ENCODE data around the gene RBM43. TPM values are rescaled to one million over a fixed set of nuclear protein-coding genes. Genes with fewer than 3 reads are reported as not detected.
"Not testable (repeated sequence)": the region's sequence is repeated elsewhere in the genome, so short reads cannot be mapped to it uniquely, and the experiment has no call there.

RBM43 gene
- total and polyA plus RNA-seq, 2 of the 4 experiments (the other 2 are of a cell fraction), result 1.6 to 3.6 TPM

- Histone ChIP-seq H3K4me1 (ENCODE audit: control insufficient read depth, insufficient read depth, low read length) (peaks cover 9% of the 10 kb centered on the region), H3K4me3 (ENCODE audit: insufficient read depth, low read depth, low read length) (no peak overlapping the region), H2AFZ (replicated peaks; ENCODE audit: low read length, poor library complexity) (peak overlapping the region; percentile 17), H3K4ac (ENCODE audit: low read depth, low read length) (peak overlapping the region; percentile 43), H3K27ac (ENCODE audit: insufficient read depth, low read length) (no peak overlapping the region), H2AK9ac (replicated peaks; ENCODE audit: low read depth, low read length, poor library complexity) (no peak overlapping the region), H3K79me1 (ENCODE audit: low read depth in 1 of 2, low read length in 2 of 2) (no peaks in the 10 kb centered on the region), H2BK20ac (ENCODE audit: low read depth, low read length) (peak overlapping the region; percentile 62), H3K18ac (ENCODE audit: low read depth, low read length) (peak overlapping the region; percentile 24), H3K23ac (ENCODE audit: low read depth, low read length) (no peak overlapping the region; the same call in 1 of the 2 replicates), H3K4me2 (ENCODE audit: low read depth, low read length) (no peak overlapping the region), H3K36me3 (ENCODE audit: control insufficient read depth, insufficient read depth, low read length) (no peaks in the 10 kb centered on the region), H3K9me3 (ENCODE audit: control insufficient read depth, insufficient read depth, low read length) (no peaks in the 10 kb centered on the region), H3K9ac (ENCODE audit: low read depth, low read length) (no peak overlapping the region), H2BK120ac (ENCODE audit: low read depth, low read length) (peak overlapping the region; percentile 40; the same call in 1 of the 2 replicates), H2BK15ac (ENCODE audit: low read depth, low read length) (0 out of 3 replicates have a peak overlapping the region, but pooled peaks have one; percentile 39), H4K5ac (ENCODE audit: low read depth, low read length) (peak overlapping the region; percentile 1; the same call in 1 of the 2 replicates), H3K14ac (replicated peaks; ENCODE audit: low read depth, low read length) (0 out of 2 replicates have a peak overlapping the region, but pooled peaks have one; percentile 3), H3K27me3 (ENCODE audit: control insufficient read depth, insufficient read depth, low read length) (no peaks in the 10 kb centered on the region), H2AK5ac (ENCODE audit: low read depth, low read length) (peak overlapping the region; percentile 44; the same call in 1 of the 2 replicates), H3K56ac (ENCODE audit: extremely low read depth, insufficient read depth, low read length) (no peak overlapping the region), H4K91ac (ENCODE audit: insufficient read depth, low read depth, low read length) (0 out of 2 replicates have a peak overlapping the region, but pooled peaks have one; percentile 3), H2BK5ac (ENCODE audit: low read depth, low read length, poor library complexity, severe bottlenecking) (no peak overlapping the region), H4K8ac (ENCODE audit: low read depth in 2 of 2, low read length in 2 of 2) (peak overlapping the region in 1 of 2 experiments; percentile 19; a peak in 1 of 4 replicates), H3K9me1 (ENCODE audit: insufficient read depth, low read length) (peaks cover 8% of the 10 kb centered on the region; the same call in 1 of the 2 replicates), H4K20me1 (ENCODE audit: insufficient read depth, low read length) (no peaks in the 10 kb centered on the region)
- dilution Hi-C loops (cut with HindIII; ENCODE audit: low sequenced_read_pairs, unreplicated experiment) (no loop called here), intact Hi-C loops (cut with micrococcal nuclease) (loop anchor here (2.0 to 10.0 kb wide), 9 partner anchors 185 to 1641 kb away; no protein-coding TSS in a partner anchor), in situ Hi-C loops (cut with MboI; ENCODE audit: low sequenced_read_pairs) (loop anchor here (5.0 to 25.0 kb wide), 4 partner anchors 625 to 1640 kb away; no protein-coding TSS in a partner anchor)
- ATAC-seq (ENCODE audit: low read depth) (no peak), DNase-seq (peak; percentile 49)
- CTCF ChIA-PET, result interaction anchor here (0.6 to 1.2 kb wide), 4 partner anchors 28 to 627 kb away, joined by 3 read pairs; no protein-coding TSS in a partner anchor
- WGBS, 2 experiments (ENCODE audit: extremely low coverage in 2 of 2, insufficient read length in 1 of 2), result 80% methylated on average over 1 of the region's 4 CpGs; no CpG with 5 or more reads in 1 of the 2 experiments
- BruUV-seq (replicated peaks), result no TSS peak
- TF ChIP-seq CEBPB (IDR thresholded peaks at IDR 0.05; ENCODE audit: low read depth, low read length), result no peak
- 0 out of 2 replicates have a peak, but pooled peaks have one; percentile 18 for TF ChIP-seq FOS (IDR thresholded peaks at IDR 0.05; ENCODE audit: low read depth, low read length)
- TF ChIP-seq MAZ (IDR thresholded peaks at IDR 0.05; ENCODE audit: borderline replicate concordance, low read depth, low read length), result no peak
- POLR2A ChIA-PET (ENCODE audit: unreplicated experiment), result no interaction called here
Observed at GRCh38 chr2:151237422-151238025, 24.1 kb downstream of the RBM43 start.

GRCh38 chr2:151233760-151234159, 27.9 kb downstream of the RBM43 start:
- DNase-seq; H3K4me2 ChIP-seq (ENCODE audit: low read depth, low read length); H3K9me1 ChIP-seq (ENCODE audit: insufficient read depth, low read length); H2BK5ac ChIP-seq (ENCODE audit: low read depth, low read length, poor library complexity, severe bottlenecking); H4K91ac ChIP-seq (ENCODE audit: insufficient read depth, low read depth, low read length); H3K79me1 ChIP-seq (ENCODE audit: low read depth in 1 of 2, low read length in 2 of 2); H3K14ac ChIP-seq (replicated peaks; ENCODE audit: low read depth, low read length); ATAC-seq (ENCODE audit: low read depth); dilution Hi-C loops (cut with HindIII; ENCODE audit: low sequenced_read_pairs, unreplicated experiment); H3K4ac ChIP-seq (ENCODE audit: low read depth, low read length); H3K27ac ChIP-seq (ENCODE audit: insufficient read depth, low read length); H3K9me3 ChIP-seq (ENCODE audit: control insufficient read depth, insufficient read depth, low read length); H2AK9ac ChIP-seq (replicated peaks; ENCODE audit: low read depth, low read length, poor library complexity); H3K36me3 ChIP-seq (ENCODE audit: control insufficient read depth, insufficient read depth, low read length); CTCF ChIA-PET; H4K20me1 ChIP-seq (ENCODE audit: insufficient read depth, low read length); H3K27me3 ChIP-seq (ENCODE audit: control insufficient read depth, insufficient read depth, low read length); H3K56ac ChIP-seq (ENCODE audit: extremely low read depth, insufficient read depth, low read length); H3K23ac ChIP-seq (ENCODE audit: low read depth, low read length); H4K5ac ChIP-seq (ENCODE audit: low read depth, low read length); H2AFZ ChIP-seq (replicated peaks; ENCODE audit: low read length, poor library complexity); H2BK15ac ChIP-seq (ENCODE audit: low read depth, low read length); H3K4me3 ChIP-seq (ENCODE audit: insufficient read depth, low read depth, low read length); H4K8ac ChIP-seq (ENCODE audit: low read depth in 2 of 2, low read length in 2 of 2); BruUV-seq (replicated peaks); H3K18ac ChIP-seq (ENCODE audit: low read depth, low read length); H3K4me1 ChIP-seq (ENCODE audit: control insufficient read depth, insufficient read depth, low read length); H3K9ac ChIP-seq (ENCODE audit: low read depth, low read length); H2BK20ac ChIP-seq (ENCODE audit: low read depth, low read length); H2AK5ac ChIP-seq (ENCODE audit: low read depth, low read length); H2BK120ac ChIP-seq (ENCODE audit: low read depth, low read length): not testable (repeated sequence)
- WGBS, 2 experiments (ENCODE audit: extremely low coverage in 2 of 2, insufficient read length in 1 of 2), result no CpG with 5 or more reads among the region's 3 CpGs
- in situ Hi-C loops (cut with MboI; ENCODE audit: low sequenced_read_pairs) (loop anchor here (25.0 kb wide), 2 partner anchors 621 to 1096 kb away; no protein-coding TSS in a partner anchor), intact Hi-C loops (cut with micrococcal nuclease) (loop anchor here (10.0 kb wide), 1 partner anchor 1489 kb away; no protein-coding TSS in a partner anchor)
- POLR2A ChIA-PET (ENCODE audit: unreplicated experiment), result interaction anchor here (0.6 kb wide), 1 partner anchor 14 kb away, joined by 3 read pairs; no protein-coding TSS in a partner anchor
